Hepatocyte (in vitro differentiated cells): Measurements from ENCODE around the gene ADGRD2. TPM values are rescaled to one million over a fixed set of nuclear protein-coding genes. Genes with fewer than 3 reads are reported as not detected.

Source experiments
- DNase-seq: peaks from one replicate; pipeline ENCODE4 v3.0.0-alpha.2; 2016; ENCODE audit warnings: low spot score
- H2AFZ ChIP-seq: fragments of 200-600 bp; sonication (generic); 2 replicates; pipeline ENCODE4 v1.6.0; 2016; ENCODE audit warnings: antibody characterized with exemption, mild to moderate bottlenecking
- H3K27ac ChIP-seq: fragments of 200-600 bp; sonication (generic); 2 replicates; pipeline ENCODE4 v1.5.1; 2016; ENCODE audit warnings: mild to moderate bottlenecking
- H3K27me3 ChIP-seq: fragments of 200-600 bp; sonication (generic); 2 replicates; pipeline ENCODE4 v1.6.1; 2016
- H3K36me3 ChIP-seq: fragments of 200-600 bp; sonication (generic); replicated peaks from 2 replicates; pipeline ENCODE4 v1.5.1; 2016; ENCODE audit warnings: low read depth; ENCODE audit not compliant: insufficient read depth
- H3K4me1 ChIP-seq: fragments of 200-600 bp; sonication (generic); 2 replicates; pipeline ENCODE4 v1.5.1; 2016; ENCODE audit warnings: mild to moderate bottlenecking, moderate library complexity; ENCODE audit not compliant: insufficient read depth
- H3K4me2 ChIP-seq: fragments of 200-600 bp; sonication (generic); 2 replicates; pipeline ENCODE4 v1.6.0; 2016
- H3K4me3 ChIP-seq: fragments of 200-600 bp; sonication (generic); 2 replicates; pipeline ENCODE4 v1.5.1; 2016; ENCODE audit warnings: mild to moderate bottlenecking
- H3K79me2 ChIP-seq: fragments of 200-600 bp; sonication (generic); 2 replicates; pipeline ENCODE4 v1.6.0; 2017; ENCODE audit warnings: mild to moderate bottlenecking
- H3K9me2 ChIP-seq: fragments of 200-600 bp; sonication (generic); replicated peaks from 2 replicates; pipeline ENCODE4 v1.6.0; 2017; ENCODE audit warnings: mild to moderate bottlenecking; ENCODE audit not compliant: insufficient read depth
- H3K9me3 ChIP-seq: fragments of 200-600 bp; sonication (generic); 2 replicates; pipeline ENCODE4 v1.5.1; 2016; ENCODE audit warnings: low read depth, mild to moderate bottlenecking
- H4K20me1 ChIP-seq: fragments of 200-600 bp; sonication (generic); 2 replicates; pipeline ENCODE4 v1.6.0; 2016; ENCODE audit warnings: mild to moderate bottlenecking; ENCODE audit not compliant: insufficient read depth, poor library complexity, severe bottlenecking
- EZH2 ChIP-seq: fragments of 200-600 bp; sonication (generic); IDR thresholded peaks from 2 replicates; pipeline ENCODE4 v1.6.1; 2016; ENCODE audit warnings: antibody characterized with exemption, mild to moderate bottlenecking, borderline replicate concordance
- EZH2phosphoT487 ChIP-seq: fragments of 200-600 bp; sonication (generic); IDR thresholded peaks from one replicate; pipeline ENCODE4 v1.6.1; 2018; ENCODE audit warnings: antibody characterized with exemption, mild to moderate bottlenecking, low read depth, moderate library complexity; ENCODE audit not compliant: unreplicated experiment, severe bottlenecking
- WGBS: methylation state at CpG from one replicate; pipeline ENCODE4 v1.1.6; 2016; ENCODE audit warnings: low lambda C conversion rate; ENCODE audit errors: missing lambda C conversion rate; 5-methylcytosine and 5-hydroxymethylcytosine counted together
- polyA plus RNA-seq: library from polyadenylated mRNA; unstranded; fragments of >200 nt; fragmentation: Nextera tagmentation; extraction: Ambion mirVana; gene quantifications from 2 replicates; pipeline ENCODE4 v1.2.1, GENCODE V29; 2016
- total RNA-seq: library from RNA; depleted of rRNA; stranded (reverse); fragments of >200 nt; gene quantifications from 2 replicates; pipeline ENCODE4 v1.2.3, GENCODE V29; 2014
- TF ChIP-seq, protein P1 (sequence below): fragments of 200-600 bp; sonication (generic); IDR thresholded peaks from 2 replicates; pipeline ENCODE4 v1.5.1; 2016; ENCODE audit warnings: antibody characterized with exemption, mild to moderate bottlenecking; ENCODE audit not compliant: poor library complexity

The ADGRD2 gene
- total and polyA plus RNA-seq, 2 experiments from 2014 or later, result not detected

DNA sequence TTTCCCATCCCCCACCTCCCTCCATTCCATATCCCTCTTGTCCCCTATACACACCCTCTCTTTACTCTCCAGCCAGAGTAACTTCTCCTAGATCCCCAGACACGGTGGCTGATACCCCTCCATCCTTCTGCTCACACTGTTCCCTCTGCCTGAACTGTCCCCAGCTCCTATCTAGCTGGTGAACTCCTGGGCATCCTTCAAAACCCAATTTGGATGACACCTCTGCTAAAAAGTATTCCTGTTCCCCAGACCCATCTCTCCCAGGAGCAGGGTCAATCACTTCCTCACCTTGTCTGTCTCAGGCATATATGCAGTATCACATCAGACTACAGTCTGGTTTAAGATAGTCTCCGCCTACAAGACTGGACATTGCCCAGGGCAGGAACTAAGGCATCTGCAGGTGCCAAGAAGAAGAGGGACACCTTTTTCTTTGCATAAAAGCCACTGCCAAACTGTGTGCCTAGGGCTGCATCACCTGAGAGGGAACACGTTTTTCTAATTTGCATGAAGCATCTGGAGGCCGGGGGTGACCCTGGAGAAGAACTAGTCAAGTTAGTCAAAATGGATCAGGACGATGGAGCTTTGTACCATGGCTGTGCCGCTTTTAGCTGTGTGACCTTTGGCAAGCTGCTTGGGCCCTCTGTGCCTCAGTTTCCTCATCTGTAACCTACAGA lies 29.8 kb downstream of the ADGRD2 start:
- H2AFZ ChIP-seq, result no peak overlapping the region
- no peak overlapping the region for H3K27ac ChIP-seq
- H4K20me1 ChIP-seq, result no peaks in the 10 kb centered on the region
- H3K9me2 ChIP-seq, result no peaks in the 10 kb centered on the region
- H3K79me2 ChIP-seq, result no peaks in the 10 kb centered on the region
- TF ChIP-seq, protein P1, sequence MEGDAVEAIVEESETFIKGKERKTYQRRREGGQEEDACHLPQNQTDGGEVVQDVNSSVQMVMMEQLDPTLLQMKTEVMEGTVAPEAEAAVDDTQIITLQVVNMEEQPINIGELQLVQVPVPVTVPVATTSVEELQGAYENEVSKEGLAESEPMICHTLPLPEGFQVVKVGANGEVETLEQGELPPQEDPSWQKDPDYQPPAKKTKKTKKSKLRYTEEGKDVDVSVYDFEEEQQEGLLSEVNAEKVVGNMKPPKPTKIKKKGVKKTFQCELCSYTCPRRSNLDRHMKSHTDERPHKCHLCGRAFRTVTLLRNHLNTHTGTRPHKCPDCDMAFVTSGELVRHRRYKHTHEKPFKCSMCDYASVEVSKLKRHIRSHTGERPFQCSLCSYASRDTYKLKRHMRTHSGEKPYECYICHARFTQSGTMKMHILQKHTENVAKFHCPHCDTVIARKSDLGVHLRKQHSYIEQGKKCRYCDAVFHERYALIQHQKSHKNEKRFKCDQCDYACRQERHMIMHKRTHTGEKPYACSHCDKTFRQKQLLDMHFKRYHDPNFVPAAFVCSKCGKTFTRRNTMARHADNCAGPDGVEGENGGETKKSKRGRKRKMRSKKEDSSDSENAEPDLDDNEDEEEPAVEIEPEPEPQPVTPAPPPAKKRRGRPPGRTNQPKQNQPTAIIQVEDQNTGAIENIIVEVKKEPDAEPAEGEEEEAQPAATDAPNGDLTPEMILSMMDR, result no peak
- TF ChIP-seq EZH2 (no peak), EZH2phosphoT487 (no peak)
- no peak for DNase-seq
- H3K9me3 ChIP-seq, result no peaks in the 10 kb centered on the region
- peaks cover 9% of the 10 kb centered on the region for H3K4me1 ChIP-seq
- no peaks in the 10 kb centered on the region for H3K36me3 ChIP-seq
- H3K27me3 ChIP-seq, result peaks cover 29% of the 10 kb centered on the region
- H3K4me3 ChIP-seq, result no peak overlapping the region
- no peak overlapping the region for H3K4me2 ChIP-seq
- WGBS, result 71% methylated on average over 6 of the region's 6 CpGs

DNA sequence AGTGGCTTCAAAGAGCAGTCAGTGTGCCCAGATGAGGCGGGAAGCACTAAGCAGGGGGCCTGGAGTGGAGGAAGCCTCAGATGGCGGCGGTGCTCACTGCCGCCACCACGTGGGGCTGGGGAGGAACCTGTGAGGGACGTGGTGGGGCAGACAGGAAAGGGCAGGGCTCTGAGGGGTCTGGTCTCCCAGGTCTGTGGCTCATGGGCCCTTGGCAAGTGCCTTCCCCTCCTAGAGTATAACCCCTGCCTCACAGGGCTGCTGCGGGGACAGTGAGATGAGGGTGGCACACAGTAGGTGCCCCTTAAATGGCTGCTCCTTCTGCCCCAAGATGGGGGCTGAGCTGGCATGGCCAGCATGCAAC lies 30.4 kb downstream of the ADGRD2 start:
- H3K9me2 ChIP-seq, result no peaks in the 10 kb centered on the region
- peaks cover 29% of the 10 kb centered on the region for H3K27me3 ChIP-seq
- no peaks in the 10 kb centered on the region for H3K9me3 ChIP-seq
- H2AFZ ChIP-seq, result no peak overlapping the region
- H3K4me1 ChIP-seq, result peaks cover 9% of the 10 kb centered on the region
- H4K20me1 ChIP-seq, result no peaks in the 10 kb centered on the region
- peak; percentile 56 for DNase-seq
- WGBS, result 26% methylated on average over 6 of the region's 7 CpGs
- H3K4me2 ChIP-seq, result no peak overlapping the region
- H3K36me3 ChIP-seq, result no peaks in the 10 kb centered on the region
- H3K79me2 ChIP-seq, result no peaks in the 10 kb centered on the region
- H3K27ac ChIP-seq, result no peak overlapping the region
- TF ChIP-seq EZH2phosphoT487, result no peak
- TF ChIP-seq, protein P1, result peak; percentile 31
- no peak overlapping the region for H3K4me3 ChIP-seq

DNA sequence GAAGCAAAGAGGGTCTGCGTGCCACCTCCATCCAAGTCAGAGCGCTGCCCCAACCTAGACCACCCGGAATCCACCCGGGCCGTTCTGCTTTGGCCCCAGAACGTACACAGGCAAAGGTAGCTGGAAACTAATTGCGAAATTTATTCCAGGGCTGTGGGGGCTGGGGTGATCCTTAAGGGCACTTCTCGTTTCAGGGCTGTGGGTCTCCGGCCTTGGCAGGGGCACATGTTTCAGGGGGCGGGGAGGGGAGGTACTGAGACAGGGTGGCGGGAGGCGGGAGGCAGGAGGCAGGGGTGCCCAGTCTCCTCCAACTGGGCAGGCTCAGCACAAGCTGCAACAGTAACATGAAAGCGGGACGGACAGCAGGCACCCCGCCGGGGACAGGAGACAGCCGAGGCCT lies 30.9 kb downstream of the ADGRD2 start:
- Histone ChIP-seq H3K9me3 (no peaks in the 10 kb centered on the region), H3K9me2 (no peaks in the 10 kb centered on the region), H3K27ac (no peak overlapping the region), H3K4me1 (peaks cover 9% of the 10 kb centered on the region), H3K4me2 (no peak overlapping the region), H3K36me3 (no peaks in the 10 kb centered on the region), H2AFZ (no peak overlapping the region), H3K79me2 (no peaks in the 10 kb centered on the region), H3K27me3 (peaks cover 29% of the 10 kb centered on the region), H3K4me3 (no peak overlapping the region), H4K20me1 (no peaks in the 10 kb centered on the region)
- 84% methylated on average over 14 of the region's 17 CpGs for WGBS
- TF ChIP-seq EZH2 (no peak), EZH2phosphoT487 (no peak)
- TF ChIP-seq, protein P1, result no peak
- DNase-seq, result no peak
